Femur (tissue), 1 donor: Measurements from ENCODE around the gene FAM111B.
"Not testable (repeated sequence)": the region's sequence is repeated elsewhere in the genome, so short reads cannot be mapped to it uniquely, and the experiment has no call there.

Source experiments
- DNase-seq: peaks from one replicate; pipeline ENCODE4 v3.0.0-alpha.2; 2017

Gene FAM111B

DNA sequence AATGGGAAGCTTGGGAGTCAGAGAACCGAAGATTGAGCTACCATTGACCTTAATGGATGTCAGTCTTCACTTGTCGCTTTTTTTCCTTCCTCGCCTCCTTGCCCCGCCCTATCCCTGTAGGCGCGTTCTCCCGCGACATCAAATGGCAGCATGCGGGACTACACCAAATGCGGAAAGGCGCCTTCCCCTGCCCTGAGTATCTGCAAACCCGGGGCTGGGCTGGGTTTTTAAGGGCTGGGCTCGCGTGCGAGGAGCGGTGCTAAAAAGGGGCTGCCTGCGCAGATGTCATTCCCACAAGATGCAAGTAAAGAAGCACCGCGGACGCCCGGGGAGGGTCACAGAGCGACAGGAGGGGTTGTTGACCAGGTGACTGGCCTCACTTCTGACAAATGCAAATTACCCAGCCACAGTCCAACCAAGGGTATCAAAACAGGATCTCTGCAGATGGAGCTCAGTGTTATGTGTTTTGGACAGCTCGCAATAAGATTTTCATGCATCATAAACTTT is 4.7 kb upstream of the FAM111B start:
- DNase-seq: peak; percentile 53

DNA sequence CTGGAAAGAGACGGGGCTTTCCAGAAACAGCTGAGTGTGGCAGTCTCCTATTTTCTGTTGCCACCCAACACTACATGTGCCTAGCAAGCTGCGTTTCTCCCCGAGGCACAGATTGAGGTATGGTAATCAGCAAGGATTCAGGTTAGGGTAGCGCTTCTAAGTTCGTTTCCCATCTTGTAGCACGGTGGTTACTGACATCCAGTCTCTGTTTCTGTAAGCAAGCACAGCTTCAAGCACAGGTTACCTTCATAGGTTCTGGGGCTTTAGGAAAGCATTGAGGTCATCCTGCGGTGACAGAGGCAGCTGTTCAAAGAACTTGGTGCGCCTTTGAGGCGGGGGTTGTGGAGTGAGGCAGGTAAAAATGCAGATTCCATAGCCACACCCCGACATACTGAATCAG is 684 bp downstream of the FAM111B start:
- not testable (repeated sequence) for DNase-seq

DNA sequence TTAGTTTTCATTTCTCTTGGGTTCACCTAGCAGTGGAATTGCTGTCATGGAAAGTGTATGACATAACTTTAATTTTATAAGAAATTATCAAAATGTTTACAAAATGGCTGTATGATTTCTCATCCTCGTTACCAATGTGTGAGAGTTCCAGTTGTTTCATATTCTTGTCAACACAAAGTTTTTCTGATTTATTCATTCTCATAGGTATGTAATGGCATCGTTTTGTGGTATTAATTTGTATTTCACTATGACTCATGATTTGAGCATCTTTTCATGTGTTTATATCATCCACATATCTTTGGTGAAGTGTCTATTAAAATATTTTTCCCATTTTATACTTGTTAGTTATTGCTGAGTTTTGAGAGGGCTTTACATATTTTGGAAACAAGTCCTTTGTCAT is 5.5 kb downstream of the FAM111B start:
- DNase-seq: no peak

GRCh38 chr11:59114344-59114743 is 7.3 kb downstream of the FAM111B start:
- DNase-seq: no peak

- no peak for DNase-seq
These were observed 8.5 kb downstream of the FAM111B start for GRCh38 chr11:59115553-59115952.

GRCh38 chr11:59117774-59118173 is 10.7 kb downstream of the FAM111B start:
- no peak for DNase-seq

- DNase-seq: no peak
These were observed 12.8 kb downstream of the FAM111B start for GRCh38 chr11:59119826-59120225.

- peak; percentile 89 for DNase-seq
These were observed 28.8 kb downstream of the FAM111B start for GRCh38 chr11:59135648-59136461.

GRCh38 chr11:59136551-59136950 is 29.5 kb downstream of the FAM111B start:
- not testable (repeated sequence) for DNase-seq

DNA sequence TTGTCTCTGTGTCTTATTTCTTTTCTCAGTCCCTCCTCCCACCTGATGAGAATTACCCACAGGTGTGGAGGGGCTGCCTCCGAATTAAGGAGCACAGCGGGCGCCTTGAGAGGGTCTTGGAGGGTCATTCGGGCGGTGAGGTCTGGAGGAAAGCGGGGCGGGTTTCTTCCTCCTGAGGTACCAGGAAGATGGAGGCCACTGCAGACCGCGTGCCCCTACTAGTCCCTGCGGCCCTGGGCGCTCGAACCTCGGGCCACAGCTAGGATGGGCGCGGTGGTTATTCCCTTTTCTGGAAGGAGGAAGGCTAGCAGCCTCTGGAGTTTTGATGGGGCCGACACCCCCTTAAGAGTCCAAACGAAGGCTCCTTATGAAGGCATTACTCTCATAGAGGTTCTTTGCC is 30.2 kb downstream of the FAM111B start:
- no peak for DNase-seq

GRCh38 chr11:59138643-59139042 is 31.6 kb downstream of the FAM111B start:
- no peak for DNase-seq

DNA sequence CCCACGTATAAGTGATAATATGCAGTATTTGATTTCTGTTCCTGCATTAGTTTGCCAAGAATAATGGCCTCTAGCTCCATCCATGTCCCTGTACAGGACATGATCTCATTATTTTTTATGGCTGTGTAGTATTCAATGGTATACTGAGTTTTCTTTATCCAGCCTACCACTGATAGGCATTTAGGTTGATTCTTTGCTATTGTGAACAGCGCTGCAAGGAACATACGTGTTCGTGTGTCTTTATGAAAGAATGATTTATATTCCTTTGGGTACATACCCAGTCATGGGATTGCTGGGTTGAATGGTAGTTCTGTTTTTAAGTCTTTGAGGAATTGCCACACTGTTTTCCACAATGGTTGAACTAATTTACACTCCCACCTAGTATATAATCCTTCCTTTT is 34.2 kb downstream of the FAM111B start:
- DNase-seq: no peak

DNA sequence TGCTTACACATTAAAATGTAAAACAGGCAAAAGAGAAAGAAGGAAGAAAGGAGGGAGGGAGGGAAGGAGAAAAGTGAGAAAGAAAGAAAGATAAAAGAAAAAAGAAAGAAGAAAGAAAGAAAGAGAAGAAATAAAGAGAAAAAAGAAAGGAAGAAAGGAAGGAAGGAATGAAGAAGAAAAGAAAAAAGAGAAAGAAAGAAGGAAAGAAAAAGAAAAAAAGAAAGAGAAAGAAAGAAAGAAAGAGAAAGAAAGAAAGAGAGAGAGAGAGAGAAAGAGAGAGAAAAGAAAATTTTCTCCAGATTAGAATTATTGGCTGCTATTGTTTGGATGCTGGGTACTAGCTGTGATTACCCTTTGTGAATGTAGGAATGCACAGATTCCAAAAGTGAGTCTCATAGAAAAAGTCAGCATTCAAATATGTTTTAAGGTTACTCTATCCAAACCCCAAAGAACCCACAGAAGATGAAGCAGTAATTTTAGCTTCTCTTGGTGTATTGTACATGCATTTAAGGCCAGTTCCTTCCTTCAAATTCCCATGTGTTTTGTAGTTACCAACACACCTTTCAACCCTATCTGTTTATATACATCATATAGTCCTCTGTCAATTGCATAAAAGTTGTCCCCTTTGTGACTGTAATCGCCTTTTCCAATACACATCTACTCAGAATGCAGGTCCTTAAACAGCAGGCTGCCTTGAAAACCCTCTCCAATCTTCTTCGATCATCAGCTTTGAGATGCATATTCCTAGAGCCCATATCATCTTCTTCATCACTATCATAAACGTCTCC is 34.8 kb downstream of the FAM111B start:
- DNase-seq: no peak

DNA sequence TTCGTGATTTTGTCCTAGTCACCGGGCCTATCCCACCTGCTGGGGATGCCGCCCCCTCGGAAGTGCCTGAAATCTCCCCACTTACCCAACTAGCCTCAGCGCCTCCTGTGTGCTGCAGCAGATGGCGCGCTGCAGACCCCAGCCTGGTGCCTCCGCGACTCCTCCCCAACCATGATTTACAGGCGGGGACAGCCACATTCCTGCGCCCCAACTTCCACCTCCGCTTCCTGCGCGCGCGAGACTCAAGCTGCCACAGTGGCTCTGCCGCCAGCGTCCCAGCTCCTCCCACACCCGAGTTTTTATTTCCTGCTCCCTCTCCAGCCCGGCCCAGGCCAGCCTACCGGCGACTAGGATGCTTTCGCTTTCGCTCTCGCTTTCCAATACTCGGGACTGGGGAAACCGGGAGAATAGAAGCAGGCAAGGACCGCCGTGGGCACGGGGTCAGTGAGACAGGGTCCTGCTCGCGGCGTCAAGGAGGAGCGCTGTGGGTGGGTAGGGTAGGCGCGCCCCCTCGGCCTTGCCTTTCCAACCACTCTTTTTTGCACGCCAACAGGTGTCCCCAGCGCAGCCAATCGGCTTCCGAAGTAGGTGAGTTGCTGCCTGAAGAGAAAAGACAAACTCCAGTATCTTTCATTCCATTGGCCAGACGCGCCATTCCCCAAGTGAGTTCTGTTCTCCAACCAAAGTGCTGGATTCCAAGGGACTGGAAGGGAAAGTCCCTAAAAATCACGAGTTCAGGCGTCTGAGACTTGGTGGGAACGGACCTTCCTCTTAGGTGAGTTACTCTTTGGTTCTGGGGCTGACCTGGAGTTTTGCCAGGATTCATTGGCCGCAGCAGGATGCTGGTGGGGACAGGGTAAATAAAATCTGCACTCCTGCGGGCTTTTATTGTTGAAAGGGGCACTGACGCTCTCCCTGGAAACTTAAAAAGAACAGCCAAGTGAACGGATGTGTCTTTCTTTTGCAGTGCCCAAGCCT is 35.8 kb downstream of the FAM111B start, which contains the start of gene FAM111A:
FAM111A (plus strand) TSS at position 327 of the 978 bp plus-strand sequence. CDS start 6,017 bp downstream, outside the sequence.
- peak; percentile 94 for DNase-seq

GRCh38 chr11:59144096-59144495 is 37.1 kb downstream of the FAM111B start:
- no peak for DNase-seq

GRCh38 chr11:59144579-59145345 is 37.7 kb downstream of the FAM111B start:
- peak; percentile 92 for DNase-seq

DNA sequence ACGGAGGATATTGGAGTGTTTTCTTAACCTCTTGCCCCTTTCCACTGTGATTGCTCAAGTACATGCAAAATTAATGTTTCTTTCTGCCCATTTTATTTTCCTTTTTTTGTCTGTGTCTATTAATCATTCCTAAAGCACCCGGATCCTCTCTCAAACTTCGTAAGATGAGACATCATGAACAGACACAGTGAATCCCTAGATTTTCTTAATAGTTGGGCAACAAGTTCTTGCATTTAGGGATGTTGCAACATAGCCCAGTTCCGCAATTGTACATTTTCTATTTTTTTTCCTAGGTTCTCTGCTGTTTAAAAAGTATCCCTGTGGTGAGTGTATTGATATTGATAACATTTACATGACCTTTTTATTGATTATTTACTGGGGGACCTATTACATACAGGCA is 38.5 kb downstream of the FAM111B start:
- DNase-seq: no peak

- DNase-seq: no peak
These were observed 44.7 kb downstream of the FAM111B start for GRCh38 chr11:59151761-59152160.

GRCh38 chr11:59152312-59152951 is 45.4 kb downstream of the FAM111B start:
- DNase-seq: no peak

- DNase-seq: no peak
These were observed 47.6 kb downstream of the FAM111B start for GRCh38 chr11:59154610-59155009.

- no peak for DNase-seq
These were observed 50.4 kb downstream of the FAM111B start for GRCh38 chr11:59157433-59157832.
